HG03457 (cell line): Measurements from ENCODE around the gene PTPN14.
"Not testable (repeated sequence)": the region's sequence is repeated elsewhere in the genome, so short reads cannot be mapped to it uniquely, and the experiment has no call there.

Source experiments
- ATAC-seq: cut with Tn5 transposase; IDR thresholded peaks from one replicate; pipeline ENCODE4 v1.9.1; 2021; ENCODE audit warnings: moderate number of reproducible peaks; ENCODE audit not compliant: unreplicated experiment

PTPN14 gene

DNA sequence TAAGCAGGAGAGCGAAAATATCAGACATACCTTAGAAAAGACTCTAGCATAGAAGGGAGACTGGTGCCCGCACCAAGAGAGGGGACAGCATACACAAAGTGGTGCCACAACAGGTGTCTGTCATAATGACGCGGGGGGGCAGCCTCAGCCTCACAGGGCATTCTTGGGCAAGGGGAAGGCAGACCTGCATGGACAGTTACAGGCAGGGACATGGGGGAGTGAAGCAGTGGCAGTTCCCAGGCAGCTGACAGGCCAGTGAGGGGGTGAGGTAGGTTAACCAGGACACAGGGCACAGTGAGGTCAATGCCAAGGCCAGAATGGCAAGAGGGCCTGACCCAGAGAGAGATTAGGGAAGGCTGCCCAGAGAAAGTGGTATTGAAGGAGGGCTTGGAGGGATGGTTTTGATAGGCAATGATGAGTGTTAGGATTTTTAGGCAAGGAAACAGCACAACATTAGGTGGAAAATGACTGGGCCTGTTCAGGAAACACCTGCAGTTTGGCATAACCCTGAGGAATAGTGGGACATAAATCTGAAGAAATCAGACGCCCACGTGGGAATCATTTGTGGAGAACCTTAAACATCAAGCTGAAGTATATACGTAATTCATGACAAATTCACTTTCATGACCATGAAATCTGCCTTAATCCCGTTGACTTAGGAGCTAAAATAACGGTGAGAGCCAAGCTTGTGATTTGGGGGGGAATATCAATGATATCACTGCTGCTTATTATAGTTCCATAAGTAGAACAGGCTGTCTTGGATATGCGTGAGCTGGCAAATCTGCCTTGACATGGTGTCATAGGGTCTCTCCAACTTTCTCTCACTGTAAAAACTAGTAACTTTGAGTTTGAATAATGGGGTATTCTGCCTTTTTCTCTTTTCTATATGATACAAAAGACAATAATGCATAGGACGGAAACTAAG, 8.9 kb downstream of the PTPN14 start:
- ATAC-seq, result no peak

DNA sequence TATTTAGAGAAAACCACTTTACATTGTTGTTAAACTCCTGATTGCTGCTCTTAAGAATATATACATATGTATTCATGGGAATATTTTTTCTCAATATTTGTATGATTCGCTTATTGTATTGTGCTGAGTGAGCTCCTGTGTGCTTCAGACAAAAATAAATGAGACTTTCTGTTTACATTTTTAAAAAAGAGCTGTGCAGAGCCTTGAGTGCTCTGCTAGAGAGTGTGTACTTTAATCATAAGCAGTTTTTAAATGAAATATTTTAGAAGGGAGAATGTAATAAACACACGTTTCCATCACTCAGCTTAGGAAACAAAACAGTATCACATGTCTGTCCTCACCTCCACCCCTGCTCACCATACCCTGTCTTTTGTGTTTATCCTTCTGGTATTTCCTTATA, 9.7 kb downstream of the PTPN14 start:
- no peak for ATAC-seq

- ATAC-seq, result no peak
Observed at GRCh38 chr1:214541206-214541605, 10.2 kb downstream of the PTPN14 start.

- no peak for ATAC-seq
Observed at GRCh38 chr1:214540324-214540723, 11.1 kb downstream of the PTPN14 start.

- ATAC-seq, result no peak
Observed at GRCh38 chr1:214538496-214538895, 12.9 kb downstream of the PTPN14 start.

DNA sequence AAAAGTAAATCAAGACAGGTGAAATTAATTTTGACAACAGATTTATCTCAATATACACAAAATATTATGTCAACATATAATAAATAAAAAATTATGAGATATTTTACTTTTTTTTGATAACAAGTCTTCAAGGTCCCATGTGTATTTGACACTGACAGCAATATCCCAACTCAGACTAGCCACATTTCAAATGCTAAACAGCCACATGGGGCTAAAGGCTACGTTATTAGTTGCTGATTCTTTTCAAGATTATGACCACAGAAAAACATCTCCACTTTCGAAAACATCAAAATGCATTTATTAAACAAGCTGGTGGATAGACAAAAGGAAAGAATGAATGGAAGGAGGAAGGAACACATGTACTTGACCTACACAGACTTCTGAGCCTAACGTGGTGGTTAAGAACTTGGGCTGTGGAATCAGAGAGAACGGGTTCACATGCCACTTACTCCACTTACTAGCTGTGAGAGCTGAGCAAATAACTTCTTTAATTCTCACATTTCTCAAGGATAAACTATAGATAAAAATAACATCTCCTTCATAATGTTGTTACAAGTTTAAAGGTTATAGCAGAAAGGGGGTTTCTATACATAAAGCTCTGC, 13.4 kb downstream of the PTPN14 start:
- ATAC-seq, result no peak

DNA sequence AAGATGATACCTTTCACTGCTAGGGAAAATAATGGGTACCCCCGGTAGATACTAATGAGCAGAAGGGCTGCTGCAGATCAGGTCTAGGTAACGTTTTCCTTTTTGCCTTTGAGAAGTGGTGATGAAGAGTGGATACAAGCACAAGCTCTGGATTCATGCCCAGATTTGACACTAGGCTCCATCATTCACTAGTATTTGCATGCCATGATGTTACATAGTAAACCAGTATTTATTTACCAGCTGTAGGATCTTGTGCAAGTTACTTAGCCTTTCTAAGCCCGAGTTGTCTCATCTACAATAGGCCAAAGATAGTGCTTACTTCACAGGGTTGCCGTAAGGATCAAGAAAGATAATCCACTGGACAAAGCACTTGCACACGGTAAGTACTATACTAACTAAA, 14.2 kb downstream of the PTPN14 start:
- no peak for ATAC-seq

DNA sequence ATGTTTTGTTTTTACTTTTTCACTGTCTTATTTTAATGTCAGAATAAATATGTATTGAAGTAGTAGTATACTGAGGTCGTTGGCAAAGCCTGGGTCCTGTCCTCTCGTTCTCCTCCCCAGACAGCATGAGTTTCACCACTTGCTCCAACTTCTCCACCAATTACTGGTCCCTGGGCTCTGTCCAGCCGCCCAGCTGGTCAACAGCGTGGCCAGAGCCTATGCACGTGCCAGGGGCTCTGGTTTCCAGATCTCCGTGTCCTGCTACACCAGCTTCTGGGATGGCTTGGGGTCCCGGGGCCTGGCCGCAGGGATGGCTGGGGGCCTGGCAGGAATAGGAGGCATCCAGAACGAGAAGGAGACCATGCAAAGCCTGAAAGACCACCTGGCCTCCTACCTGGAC, 19.3 kb downstream of the PTPN14 start:
- no peak for ATAC-seq

- ATAC-seq, result no peak
Observed at GRCh38 chr1:214525535-214526019, 25.8 kb downstream of the PTPN14 start.

GRCh38 chr1:214524824-214525223, 26.6 kb downstream of the PTPN14 start:
- ATAC-seq, result no peak

- ATAC-seq, result no peak
Observed at GRCh38 chr1:214523124-214523824, 28.1 kb downstream of the PTPN14 start.

DNA sequence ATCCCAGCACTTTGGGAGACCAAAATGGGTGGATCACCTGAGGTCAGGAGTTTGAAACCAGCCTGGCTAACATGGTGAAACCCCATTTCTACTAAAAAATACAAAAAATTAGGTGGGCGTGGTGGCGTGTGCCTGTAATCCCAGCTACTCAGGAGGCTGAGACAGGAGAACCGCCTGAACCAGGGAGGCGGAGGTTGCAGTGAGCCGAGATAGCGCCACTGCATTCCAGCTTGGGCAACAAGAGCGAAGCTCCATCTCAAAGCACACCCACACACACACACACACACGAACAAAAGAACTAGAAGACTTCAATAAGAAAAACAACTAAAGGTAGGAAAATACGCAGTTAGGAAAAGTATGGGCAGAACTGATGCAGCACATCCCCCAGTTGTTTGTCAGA, 29.9 kb downstream of the PTPN14 start:
- ATAC-seq, result not testable (repeated sequence)

DNA sequence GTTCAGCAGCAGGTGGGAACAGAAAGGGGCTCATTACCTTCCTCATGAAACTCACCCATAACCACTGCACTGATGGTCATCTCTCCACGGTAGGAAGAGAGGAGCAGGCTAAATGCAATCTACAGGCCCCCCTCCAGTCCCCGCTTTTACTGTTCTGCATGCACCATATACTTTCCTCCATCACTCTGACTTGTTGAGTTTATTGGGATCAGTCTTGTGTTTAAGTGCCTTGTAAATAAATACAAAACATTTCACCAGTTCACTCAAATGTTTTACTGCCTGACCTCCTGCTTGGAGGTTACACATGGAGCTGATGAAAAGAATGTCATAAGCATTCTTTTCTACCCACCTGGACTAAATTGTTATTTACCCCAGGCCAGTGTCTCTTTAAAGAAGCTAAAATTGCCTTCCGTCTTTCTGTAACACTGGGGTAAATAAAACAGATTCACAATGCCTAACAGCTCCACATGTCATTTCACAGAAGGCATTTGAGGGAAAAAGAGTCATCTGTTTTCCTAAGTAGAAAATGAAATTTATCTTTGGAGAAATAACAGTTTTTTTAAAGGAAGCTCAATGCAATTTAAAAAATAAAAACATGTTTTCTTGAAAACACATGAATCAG, 30.7 kb downstream of the PTPN14 start:
- ATAC-seq, result no peak

GRCh38 chr1:214518361-214518760, 33.0 kb downstream of the PTPN14 start:
- no peak for ATAC-seq

DNA sequence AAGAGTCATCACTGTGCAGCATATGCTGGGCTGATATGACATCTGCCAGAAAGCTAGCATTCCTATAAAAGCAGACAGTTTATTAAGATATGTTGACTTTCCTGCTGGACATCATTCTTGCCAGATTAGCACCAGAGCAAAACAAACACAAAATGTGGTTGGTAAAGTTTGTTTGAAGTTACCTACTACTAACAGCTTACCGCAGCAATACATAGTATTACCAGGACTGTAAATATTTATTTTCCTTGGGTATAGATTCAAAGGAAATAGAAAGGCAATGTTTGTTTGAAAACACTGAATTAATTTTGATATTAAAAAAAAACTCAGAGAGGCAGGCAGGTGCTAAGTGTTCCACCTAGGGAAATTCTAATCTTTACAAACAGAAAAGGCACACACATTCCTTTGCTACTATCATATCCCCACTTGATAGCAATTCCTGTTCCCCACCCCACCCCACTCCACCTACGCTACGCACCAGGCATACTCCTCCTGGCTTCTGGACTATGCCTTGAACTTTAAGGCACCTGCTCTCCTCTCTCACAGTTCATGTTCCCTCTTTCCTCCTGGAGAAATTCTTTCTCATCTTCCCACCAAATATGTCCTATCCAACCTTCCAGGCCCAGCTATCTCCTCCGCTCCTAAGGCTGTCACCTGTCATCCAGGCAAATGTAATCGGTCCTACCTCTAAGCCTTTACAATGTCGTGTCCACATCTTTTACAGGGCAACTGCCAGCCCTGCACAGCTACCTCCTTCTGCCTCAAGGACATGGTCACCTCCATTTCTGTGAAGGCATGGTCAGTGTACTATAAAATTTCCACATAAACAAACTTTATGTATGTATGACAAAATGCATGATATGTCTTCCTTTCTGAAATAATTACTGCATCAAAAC, 34.7 kb downstream of the PTPN14 start:
- no peak for ATAC-seq

- no peak for ATAC-seq
Observed at GRCh38 chr1:214515544-214516433, 35.6 kb downstream of the PTPN14 start.

GRCh38 chr1:214514819-214515383, 36.5 kb downstream of the PTPN14 start:
- no peak for ATAC-seq

- ATAC-seq, result no peak
Observed at GRCh38 chr1:214514032-214514818, 37.2 kb downstream of the PTPN14 start.
